HepG2 (cell line): ENCODE results near the gene LRPAP1. TPM values are rescaled to one million over a fixed set of nuclear protein-coding genes. Genes with fewer than 3 reads are reported as not detected.
A peak's percentile ranks its signal among the peaks of the same experiment; 100 is the strongest.

Experiments used
- ATAC-seq: fragments of 200-7000 bp; cut with Tn5 transposase; 3 replicates; pipeline ENCODE4 v1.9.1; 2020; ENCODE audit warnings: mild to moderate bottlenecking, moderate library complexity
- BruUV-seq: library from RNA; stranded (reverse); fragments of 400-500 nt; replicated peaks from 2 replicates; lab custom pipeline; 2021; lab: Mats Ljungman, UMichigan
- CTCF ChIA-PET: fragments of 300-600 bp; formaldehyde crosslinking; extraction: SDS; loops from one replicate; lab custom pipeline; 2021; ENCODE audit warnings: low total read pairs, inconsistent platforms, low intra/inter-chr PET ratio; lab: Yijun Ruan, JAX
- POLR2A ChIA-PET: fragments of 350-600 bp; sonication (Branson Sonifier 250); formaldehyde crosslinking; loops from one replicate; lab custom pipeline; 2020; ENCODE audit warnings: antibody characterized with exemption, inconsistent platforms; lab: Yijun Ruan, JAX
- DNase-seq: peaks from one replicate; pipeline ENCODE4 v3.0.0-alpha.2; 2015; ENCODE audit warnings: low spot score
- FAIRE-seq: peaks from 3 replicates; lab custom pipeline; 2011; peaks lifted over from hg19 to GRCh38; lab: Jason Lieb, UNC
- H2AFZ ChIP-seq: one replicate; pipeline ENCODE4 v1.6.1; 2011; ENCODE audit warnings: low read length, inconsistent platforms
- H3K27ac ChIP-seq: fragments of 300-600 bp; 3 replicates; pipeline ENCODE4 v1.8.0; 2011; ENCODE audit warnings: mixed run types, mild to moderate bottlenecking, mixed read lengths, low read length, inconsistent platforms; ENCODE audit not compliant: insufficient read depth; ENCODE audit errors: extremely low read length
- H3K27me3 ChIP-seq, 2 experiments: fragments of 200-600 bp in 1 of 2; 2 replicates in 1 of 2; 3 replicates in 1 of 2; pipeline versions ENCODE4 v1.6.0 to v1.8.0; 2011; ENCODE audit warnings: low read length in 2 of 2, mild to moderate bottlenecking in 2 of 2, moderate library complexity in 2 of 2, inconsistent platforms in 1 of 2; ENCODE audit not compliant: insufficient read depth in 2 of 2, control insufficient read depth in 1 of 2
- H3K36me3 ChIP-seq, 2 experiments: fragments of 200-600 bp in 1 of 2; replicated peaks in 1 of 2; 2 replicates in 1 of 2; 3 replicates in 1 of 2; pipeline versions ENCODE4 v1.5.1 to v1.8.0; 2011; ENCODE audit warnings: low read length in 2 of 2, inconsistent platforms in 1 of 2; ENCODE audit not compliant: insufficient read depth in 2 of 2, control insufficient read depth in 1 of 2
- H3K4me1 ChIP-seq: 2 replicates; pipeline ENCODE4 v1.5.1; 2012; ENCODE audit warnings: low read length, inconsistent platforms; ENCODE audit not compliant: insufficient read depth
- H3K4me2 ChIP-seq: 2 replicates; pipeline ENCODE4 v1.6.0; 2011; ENCODE audit warnings: low read depth, low read length, inconsistent platforms
- H3K4me3 ChIP-seq, 3 experiments: fragments of 200-600 bp in 1 of 3; sonication (generic), shearing (Covaris generic) in 1 of 3; replicated peaks in 1 of 3; 2 replicates each; pipeline ENCODE4 v1.5.1; 2011 to 2016; ENCODE audit warnings: low read length in 3 of 3, inconsistent platforms in 2 of 3, low read depth in 2 of 3, mild to moderate bottlenecking in 2 of 3, control low read depth in 1 of 3, mixed read lengths in 1 of 3; ENCODE audit not compliant: insufficient read depth in 1 of 3
- H3K79me2 ChIP-seq: one replicate; pipeline ENCODE4 v1.6.1; 2011; ENCODE audit warnings: low read length, inconsistent platforms; ENCODE audit not compliant: insufficient read depth
- H3K9ac ChIP-seq: 2 replicates; pipeline ENCODE4 v1.6.0; 2011; ENCODE audit warnings: mild to moderate bottlenecking, low read depth, low read length, inconsistent platforms; ENCODE audit not compliant: insufficient read depth
- H3K9me3 ChIP-seq: 2 replicates; pipeline ENCODE4 v1.5.1; 2012; ENCODE audit warnings: mild to moderate bottlenecking, low read length
- H4K20me1 ChIP-seq: 2 replicates; pipeline ENCODE4 v1.6.0; 2011; ENCODE audit warnings: inconsistent platforms, mild to moderate bottlenecking, low read length, moderate library complexity; ENCODE audit not compliant: insufficient read depth
- HMG20A ChIP-seq: IDR thresholded peaks from 2 replicates; pipeline ENCODE4 v1.6.1; 2016; ENCODE audit warnings: borderline replicate concordance
- MAFK ChIP-seq, 2 experiments: IDR thresholded peaks in 1 of 2; conservative IDR thresholded peaks in 1 of 2; 2 replicates each; pipeline ENCODE4 v1.6.1; 2011; ENCODE audit warnings: improper control_type of control experiment in 2 of 2, low read length in 2 of 2
- SIN3A ChIP-seq: IDR thresholded peaks from 2 replicates; pipeline ENCODE4 v1.6.1; 2011; ENCODE audit warnings: low read depth, mild to moderate bottlenecking, control low read depth, low read length, borderline replicate concordance
- ZBTB8A ChIP-seq: sonication (generic); formaldehyde crosslinking; IDR thresholded peaks from 2 replicates; pipeline ENCODE4 v1.4.0; 2020; ENCODE audit warnings: mild to moderate bottlenecking, low read depth, missing genetic modification reagents, borderline replicate concordance
- ZNF124 ChIP-seq: sonication (generic); formaldehyde crosslinking; IDR thresholded peaks from 2 replicates; pipeline ENCODE4 v1.4.0; 2020; ENCODE audit warnings: missing genetic modification reagents
- WGBS: methylation state at CpG from one replicate; pipeline ENCODE4 v1.1.6; 2017; ENCODE audit warnings: low lambda C conversion rate; 5-methylcytosine and 5-hydroxymethylcytosine counted together
- in situ Hi-C: cut with HindIII; loops from 2 replicates; pipeline ENCODE4 v1.10.0; 2017; ENCODE audit warnings: low pct_unique_long_range_greater_than_20kb; ENCODE audit not compliant: extremely low pct_ligation_motif_present
- intact Hi-C: fragments of 100-400 bp; cut with micrococcal nuclease; formaldehyde crosslinking; loops from one replicate; pipeline ENCODE4 v1.10.0; 2022; ENCODE audit not compliant: unreplicated experiment
- polyA plus RNA-seq, 8 experiments: library from polyadenylated mRNA; depleted of rRNA in 3 of 8; stranded (reverse) in 7 of 8; unstranded in 1 of 8; fragments of >200 nt; fragmentation: Illumina TruSeq in 4 of 8; extraction: Trizol in 4 of 8; gene quantifications; 2 replicates each; pipeline versions ENCODE4 v1.2.1 to v1.2.3, GENCODE V29; 2011 to 2016; ENCODE audit warnings: low read depth in 4 of 8, missing spikeins in 1 of 8, mixed read lengths in 1 of 8; ENCODE audit not compliant: insufficient read depth in 1 of 8
- total RNA-seq, 5 experiments: library from RNA; depleted of rRNA; stranded (reverse); fragments of >200 nt; fragmentation: Illumina TruSeq; extraction: Trizol; gene quantifications; 2 replicates each; pipeline ENCODE4 v1.2.3, GENCODE V29; 2016; ENCODE audit warnings: low read depth in 1 of 5
- TF ChIP-seq, protein P1 (sequence below): sonication (generic); formaldehyde crosslinking; IDR thresholded peaks from 2 replicates; pipeline ENCODE4 v1.8.0; 2022; ENCODE audit warnings: low read depth, missing genetic modification reagents
- TF ChIP-seq, protein P2 (sequence below): sonication (generic); formaldehyde crosslinking; IDR thresholded peaks from 2 replicates; pipeline ENCODE4 v1.5.0; 2020; ENCODE audit warnings: missing genetic modification reagents

The LRPAP1 gene
- total and polyA plus RNA-seq, 2 of the 13 experiments (the other 11 are each of a cell fraction or from before 2014, with no cell fraction given) = 153 to 191 TPM

- CTCF ChIA-PET = no interaction called here
- H3K4me3 ChIP-seq = no peak overlapping the region
- no peak overlapping the region for H3K9ac ChIP-seq
- no peak overlapping the region for H3K27ac ChIP-seq
- in situ Hi-C loops = no loop called here
- no peak for ATAC-seq
- TF ChIP-seq, protein P1, sequence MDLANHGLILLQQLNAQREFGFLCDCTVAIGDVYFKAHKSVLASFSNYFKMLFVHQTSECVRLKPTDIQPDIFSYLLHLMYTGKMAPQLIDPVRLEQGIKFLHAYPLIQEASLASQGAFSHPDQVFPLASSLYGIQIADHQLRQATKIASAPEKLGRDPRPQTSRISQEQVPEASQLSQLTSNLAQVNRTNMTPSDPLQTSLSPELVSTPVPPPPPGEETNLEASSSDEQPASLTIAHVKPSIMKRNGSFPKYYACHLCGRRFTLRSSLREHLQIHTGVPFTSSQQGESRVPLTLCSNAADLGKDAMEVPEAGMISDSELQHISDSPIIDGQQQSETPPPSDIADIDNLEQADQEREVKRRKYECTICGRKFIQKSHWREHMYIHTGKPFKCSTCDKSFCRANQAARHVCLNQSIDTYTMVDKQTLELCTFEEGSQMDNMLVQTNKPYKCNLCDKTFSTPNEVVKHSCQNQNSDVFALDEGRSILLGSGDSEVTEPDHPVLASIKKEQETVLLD (CRISPR knock-in tag) = no peak
- TF ChIP-seq, protein P2, sequence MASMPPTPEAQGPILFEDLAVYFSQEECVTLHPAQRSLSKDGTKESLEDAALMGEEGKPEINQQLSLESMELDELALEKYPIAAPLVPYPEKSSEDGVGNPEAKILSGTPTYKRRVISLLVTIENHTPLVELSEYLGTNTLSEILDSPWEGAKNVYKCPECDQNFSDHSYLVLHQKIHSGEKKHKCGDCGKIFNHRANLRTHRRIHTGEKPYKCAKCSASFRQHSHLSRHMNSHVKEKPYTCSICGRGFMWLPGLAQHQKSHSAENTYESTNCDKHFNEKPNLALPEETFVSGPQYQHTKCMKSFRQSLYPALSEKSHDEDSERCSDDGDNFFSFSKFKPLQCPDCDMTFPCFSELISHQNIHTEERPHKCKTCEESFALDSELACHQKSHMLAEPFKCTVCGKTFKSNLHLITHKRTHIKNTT = no peak
- TF ChIP-seq SIN3A (no peak), HMG20A (CRISPR knock-in tag) (no peak), MAFK (conservative IDR thresholded peaks at IDR 0.05 in 1 of 2, IDR thresholded peaks at IDR 0.05 in 1 of 2; ENCODE audit: low read length in 2 of 2) (peak in 1 of 2 experiments; percentile 43; a peak in 3 of 4 replicates), ZNF124 (no peak), ZBTB8A (no peak)
- TF ChIP-seq, all 625 proteins: peak for 1
- H3K4me2 ChIP-seq = no peak overlapping the region
- H3K27me3 ChIP-seq = no peaks in the 10 kb centered on the region
- H4K20me1 ChIP-seq = no peaks in the 10 kb centered on the region
- H3K36me3 ChIP-seq = peaks cover 12 to 53% of the 10 kb centered on the region in 2 experiments
- H3K4me1 ChIP-seq = no peaks in the 10 kb centered on the region
- DNase-seq (no peak), FAIRE-seq (no peak)
- BruUV-seq = no TSS peak
- POLR2A ChIA-PET = no interaction called here
- H3K79me2 ChIP-seq = no peaks in the 10 kb centered on the region
- intact Hi-C loops = no loop called here
- H2AFZ ChIP-seq = no peak overlapping the region
- 96% methylated on average over 16 of the region's 16 CpGs for WGBS
- H3K9me3 ChIP-seq = no peaks in the 10 kb centered on the region
These were observed 21.7 kb downstream of the LRPAP1 start for GRCh38 chr4:3510481-3510880.
